SU-DHL-6 (cell line): ENCODE measurements around the gene GALNT14.

Experiments
- CTCF ChIP-seq: fragments of 200-600 bp; sonication (generic); IDR thresholded peaks from one replicate; pipeline ENCODE4 v1.5.1; 2017; ENCODE audit warnings: antibody characterized with exemption, mild to moderate bottlenecking, low read length, moderate library complexity; ENCODE audit not compliant: insufficient read depth, poor library complexity, severe bottlenecking
- EZH2phosphoT487 ChIP-seq: fragments of 200-600 bp; sonication (generic), shearing (Covaris generic); conservative IDR thresholded peaks from 2 replicates; pipeline ENCODE4 v1.6.1; 2018; ENCODE audit warnings: mild to moderate bottlenecking, antibody characterized with exemption, low read length, moderate library complexity, mixed read lengths

DNA sequence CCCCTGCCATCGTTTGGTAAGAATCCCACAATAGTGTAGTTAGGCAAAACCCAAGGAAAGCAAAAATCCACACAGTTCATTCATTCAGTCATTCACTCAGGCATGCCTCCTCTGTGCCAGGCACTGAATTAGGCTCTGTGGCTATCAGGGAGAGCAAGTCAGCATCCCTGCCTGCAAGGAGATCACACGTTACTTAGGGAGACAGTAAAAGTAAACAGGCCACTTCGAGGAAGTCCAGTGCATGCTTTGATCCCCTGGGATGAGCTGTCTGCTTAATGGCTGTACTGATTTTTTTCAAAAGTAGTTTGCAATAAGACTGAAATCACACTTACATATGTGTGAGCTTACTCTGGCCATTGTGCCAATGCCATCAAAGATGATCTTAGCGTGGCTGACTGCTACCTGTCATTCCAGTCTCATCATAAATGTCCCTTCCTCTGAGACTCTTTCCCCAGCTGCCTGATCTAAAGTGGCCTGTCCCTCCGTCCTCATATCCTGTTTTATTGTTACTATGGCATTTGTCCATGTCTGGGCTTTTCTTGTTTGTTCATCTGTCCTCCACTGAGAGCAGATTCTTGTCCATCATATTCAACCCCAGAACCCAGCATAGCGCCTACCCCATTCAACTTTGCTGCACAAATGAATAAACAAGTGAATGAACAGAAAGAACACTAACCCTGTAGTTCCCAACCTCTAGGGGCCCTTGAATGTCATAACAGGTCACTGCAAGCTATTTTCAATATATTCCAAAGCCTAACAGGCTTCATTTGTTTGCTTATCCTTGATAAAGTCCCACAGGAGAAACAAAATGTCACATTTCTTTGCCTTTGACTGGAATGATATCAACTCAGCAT is 84.1 kb downstream of the GALNT14 start:
- TF ChIP-seq CTCF (no peak), EZH2phosphoT487 (no peak)
